Panc1 (cell line): ENCODE results near the gene TAS2R8.

Source experiments
- SIN3A ChIP-seq: IDR thresholded peaks from 2 replicates; pipeline ENCODE4 v1.6.1; 2012; ENCODE audit warnings: low read depth, mild to moderate bottlenecking, low read length, moderate library complexity, borderline replicate concordance; ENCODE audit not compliant: insufficient read depth
- TCF7L2 ChIP-seq: IDR thresholded peaks from 2 replicates; pipeline ENCODE4 v1.6.1; 2011; ENCODE audit warnings: mild to moderate bottlenecking, low read depth, low read length, inconsistent platforms
- TF ChIP-seq, protein P1 (sequence below): fragments of 450-650 bp; IDR thresholded peaks from 2 replicates; pipeline ENCODE4 v1.5.1; 2017; ENCODE audit warnings: mild to moderate bottlenecking

GRCh38 chr12:10842862-10843261, 35.8 kb upstream of the TAS2R8 start:
- TF ChIP-seq, protein P1, sequence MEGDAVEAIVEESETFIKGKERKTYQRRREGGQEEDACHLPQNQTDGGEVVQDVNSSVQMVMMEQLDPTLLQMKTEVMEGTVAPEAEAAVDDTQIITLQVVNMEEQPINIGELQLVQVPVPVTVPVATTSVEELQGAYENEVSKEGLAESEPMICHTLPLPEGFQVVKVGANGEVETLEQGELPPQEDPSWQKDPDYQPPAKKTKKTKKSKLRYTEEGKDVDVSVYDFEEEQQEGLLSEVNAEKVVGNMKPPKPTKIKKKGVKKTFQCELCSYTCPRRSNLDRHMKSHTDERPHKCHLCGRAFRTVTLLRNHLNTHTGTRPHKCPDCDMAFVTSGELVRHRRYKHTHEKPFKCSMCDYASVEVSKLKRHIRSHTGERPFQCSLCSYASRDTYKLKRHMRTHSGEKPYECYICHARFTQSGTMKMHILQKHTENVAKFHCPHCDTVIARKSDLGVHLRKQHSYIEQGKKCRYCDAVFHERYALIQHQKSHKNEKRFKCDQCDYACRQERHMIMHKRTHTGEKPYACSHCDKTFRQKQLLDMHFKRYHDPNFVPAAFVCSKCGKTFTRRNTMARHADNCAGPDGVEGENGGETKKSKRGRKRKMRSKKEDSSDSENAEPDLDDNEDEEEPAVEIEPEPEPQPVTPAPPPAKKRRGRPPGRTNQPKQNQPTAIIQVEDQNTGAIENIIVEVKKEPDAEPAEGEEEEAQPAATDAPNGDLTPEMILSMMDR: no peak
- TF ChIP-seq TCF7L2: no peak
- no peak for TF ChIP-seq SIN3A
